Measurements from ENCODE around the gene THBS3. TPM values are rescaled to one million over a fixed set of nuclear protein-coding genes. Genes with fewer than 3 reads are reported as not detected.
A peak's percentile ranks its signal among the peaks of the same experiment; 100 is the strongest.

Gene THBS3
- total and polyA plus RNA-seq, 9 of the 15 experiments (the other 6 are each of a cell fraction or from before 2014, with no cell fraction given), result 0.59 to 8.3 (median 3.2) TPM

- TF ChIP-seq MEIS2 (IDR thresholded peaks at IDR 0.05; ENCODE audit: partially characterized antibody) (peak; percentile 8), U2AF2 (optimal IDR thresholded peaks at IDR 0.05; ENCODE audit: low read depth, low read length) (no peak), ZBTB12 (CRISPR knock-in tag; IDR thresholded peaks at IDR 0.05) (no peak), ZNF174 (CRISPR knock-in tag; IDR thresholded peaks at IDR 0.05) (no peak), BCOR (IDR thresholded peaks at IDR 0.05) (peak; percentile 24; the same call in 1 of the 2 replicates), E2F6 (IDR thresholded peaks at IDR 0.05; ENCODE audit: borderline replicate concordance in 1 of 2, extremely low read depth in 1 of 2, insufficient read depth in 1 of 2, insufficient read length in 1 of 2, low read depth in 1 of 2, low read length in 1 of 2, poor library complexity in 1 of 2, severe bottlenecking in 1 of 2) (peak in 1 of 2 experiments; percentile 13), PML (IDR thresholded peaks at IDR 0.05; ENCODE audit: low read length) (0 out of 2 replicates have a peak, but pooled peaks have one; percentile 31), ZMIZ1 (IDR thresholded peaks at IDR 0.05; ENCODE audit: low read depth in 2 of 2, low read length in 2 of 2) (peak in 1 of 2 experiments; percentile 43; a peak in 1 of 4 replicates), E2F1 (CRISPR knock-in tag; IDR thresholded peaks at IDR 0.05) (peak; percentile 41; the same call in 1 of the 2 replicates), MTA3 (IDR thresholded peaks at IDR 0.05; ENCODE audit: borderline replicate concordance) (peak; percentile 66), KLF16 (IDR thresholded peaks at IDR 0.05) (peak; percentile 74), NBN (IDR thresholded peaks at IDR 0.05; ENCODE audit: low read depth) (peak; percentile 62; the same call in 1 of the 2 replicates), POLR2G (IDR thresholded peaks at IDR 0.05; ENCODE audit: low read depth, low read length) (peak; percentile 60), MLLT1 (IDR thresholded peaks at IDR 0.05) (peak in 1 of 2 experiments; percentile 73; a peak in 1 of 4 replicates), NRF1 (conservative IDR thresholded peaks at IDR 0.05 in 1 of 2, IDR thresholded peaks at IDR 0.05 in 1 of 2) (0 out of 4 replicates have a peak, but pooled peaks of 1 of the 2 experiments have one; percentile 21), ESRRA (IDR thresholded peaks at IDR 0.05; ENCODE audit: borderline replicate concordance, low read depth) (peak; percentile 59; the same call in 1 of the 2 replicates), SP1 (CRISPR knock-in tag; IDR thresholded peaks at IDR 0.05) (peak; percentile 85)
These were observed 43.1 kb upstream of the THBS3 start (continued) for GRCh38 chr1:155250633-155251449.
